OCI-LY3 (cell line): ENCODE data around the gene PEX26.

Experiments used
- EZH2phosphoT487 ChIP-seq: fragments of 200-600 bp; shearing (Covaris generic); IDR thresholded peaks from 2 replicates; pipeline ENCODE4 v1.6.1; 2018; ENCODE audit warnings: antibody characterized with exemption, mixed run types, low read depth
- TF ChIP-seq, protein P1 (sequence below): fragments of 200-600, 300-600 bp; sonication (generic); IDR thresholded peaks from 2 replicates; pipeline ENCODE4 v1.5.1; 2014; ENCODE audit warnings: antibody characterized with exemption, low read length, low read depth

DNA sequence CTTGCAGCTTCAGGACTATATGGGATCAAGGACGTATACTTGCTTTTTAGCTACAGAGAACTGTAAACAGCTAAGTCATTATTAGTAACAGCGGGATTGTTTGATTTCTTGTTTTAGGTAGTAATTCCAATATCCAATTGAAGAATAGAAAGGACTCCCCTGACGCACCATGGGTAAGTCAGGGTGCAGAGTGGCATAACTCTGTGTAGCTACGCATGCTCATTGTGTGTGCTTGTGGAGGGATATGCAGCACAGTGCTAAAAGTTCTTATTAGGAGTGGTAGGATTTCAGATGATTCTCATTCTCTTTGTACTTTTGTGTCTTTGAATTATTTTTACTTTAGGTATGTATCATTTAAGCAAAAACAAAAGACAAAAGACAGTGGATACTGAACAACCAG is 7.7 kb upstream of the PEX26 start:
- TF ChIP-seq, protein P1, sequence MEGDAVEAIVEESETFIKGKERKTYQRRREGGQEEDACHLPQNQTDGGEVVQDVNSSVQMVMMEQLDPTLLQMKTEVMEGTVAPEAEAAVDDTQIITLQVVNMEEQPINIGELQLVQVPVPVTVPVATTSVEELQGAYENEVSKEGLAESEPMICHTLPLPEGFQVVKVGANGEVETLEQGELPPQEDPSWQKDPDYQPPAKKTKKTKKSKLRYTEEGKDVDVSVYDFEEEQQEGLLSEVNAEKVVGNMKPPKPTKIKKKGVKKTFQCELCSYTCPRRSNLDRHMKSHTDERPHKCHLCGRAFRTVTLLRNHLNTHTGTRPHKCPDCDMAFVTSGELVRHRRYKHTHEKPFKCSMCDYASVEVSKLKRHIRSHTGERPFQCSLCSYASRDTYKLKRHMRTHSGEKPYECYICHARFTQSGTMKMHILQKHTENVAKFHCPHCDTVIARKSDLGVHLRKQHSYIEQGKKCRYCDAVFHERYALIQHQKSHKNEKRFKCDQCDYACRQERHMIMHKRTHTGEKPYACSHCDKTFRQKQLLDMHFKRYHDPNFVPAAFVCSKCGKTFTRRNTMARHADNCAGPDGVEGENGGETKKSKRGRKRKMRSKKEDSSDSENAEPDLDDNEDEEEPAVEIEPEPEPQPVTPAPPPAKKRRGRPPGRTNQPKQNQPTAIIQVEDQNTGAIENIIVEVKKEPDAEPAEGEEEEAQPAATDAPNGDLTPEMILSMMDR, result no peak
- no peak for TF ChIP-seq EZH2phosphoT487
